ENCODE measurements around the gene ZBP1. TPM values are rescaled to one million over a fixed set of nuclear protein-coding genes. Genes with fewer than 3 reads are reported as not detected.

ZBP1 gene
- polyA plus RNA-seq, 1 experiment = not detected

- Histone ChIP-seq H3K4me3 (ENCODE audit: low read depth, low read length) (no peak overlapping the region), H3K9me3 (ENCODE audit: control insufficient read depth, insufficient read depth, low read length) (peaks cover 3% of the 10 kb centered on the region; the same call in 1 of the 2 replicates), H3K27me3 (ENCODE audit: control insufficient read depth, insufficient read depth, low read length) (peaks cover 9% of the 10 kb centered on the region), H3K27ac (ENCODE audit: low read depth, low read length) (no peak overlapping the region)
- ChIA-PET CTCF (interaction anchor here (0.8 kb wide), 1 partner anchor 10 kb away, joined by 3 read pairs; no protein-coding TSS in a partner anchor), POLR2A (no interaction called here)
- DNase-seq (ENCODE audit: low read depth, low spot score) = no peak
- TF ChIP-seq CTCF (IDR thresholded peaks at IDR 0.05; ENCODE audit: low read depth, low read length) = no peak
Measured at GRCh38 chr20:57584768-57585461, 35.3 kb downstream of the ZBP1 start.

GRCh38 chr20:57583289-57584257, 36.7 kb downstream of the ZBP1 start:
- no peak for TF ChIP-seq CTCF (IDR thresholded peaks at IDR 0.05; ENCODE audit: low read depth, low read length)
- DNase-seq (ENCODE audit: low read depth, low spot score) = no peak

GRCh38 chr20:57582432-57583288, 37.6 kb downstream of the ZBP1 start:
- peak overlapping the region; percentile 29 for H3K4me3 ChIP-seq (ENCODE audit: low read depth, low read length)

More at GRCh38 chr20:57583289-57584257, 36.7 kb downstream of the ZBP1 start:
- Histone ChIP-seq H3K27ac (ENCODE audit: low read depth, low read length) (no peak overlapping the region), H3K4me3 (ENCODE audit: low read depth, low read length) (no peak overlapping the region), H3K27me3 (ENCODE audit: control insufficient read depth, insufficient read depth, low read length) (peaks cover 9% of the 10 kb centered on the region), H3K9me3 (ENCODE audit: control insufficient read depth, insufficient read depth, low read length) (peaks cover 3% of the 10 kb centered on the region; the same call in 1 of the 2 replicates)
- POLR2A ChIA-PET = no interaction called here
- CTCF ChIA-PET = interaction anchor here (1.0 kb wide), 1 partner anchor 628 kb away, joined by 3 read pairs; no protein-coding TSS in a partner anchor

GRCh38 chr20:57582029-57582378, 38.2 kb downstream of the ZBP1 start:
- Histone ChIP-seq H3K4me3 (ENCODE audit: low read depth, low read length) (no peak overlapping the region), H3K9me3 (ENCODE audit: control insufficient read depth, insufficient read depth, low read length) (no peaks in the 10 kb centered on the region; the same call in 1 of the 2 replicates), H3K27ac (ENCODE audit: low read depth, low read length) (peak overlapping the region; percentile 21), H3K27me3 (ENCODE audit: control insufficient read depth, insufficient read depth, low read length) (peaks cover 11% of the 10 kb centered on the region)
- DNase-seq (ENCODE audit: low read depth, low spot score) = no peak
- CTCF ChIA-PET = interaction anchor here (0.6 to 1.4 kb wide), 6 partner anchors 8 to 630 kb away, joined by 3 to 4 read pairs (median 3); no protein-coding TSS in a partner anchor
- no peak for TF ChIP-seq CTCF (IDR thresholded peaks at IDR 0.05; ENCODE audit: low read depth, low read length)
- POLR2A ChIA-PET = no interaction called here

More at GRCh38 chr20:57582432-57583288, 37.6 kb downstream of the ZBP1 start:
- H3K9me3 ChIP-seq (ENCODE audit: control insufficient read depth, insufficient read depth, low read length) = peaks cover under 1% of the 10 kb centered on the region; the same call in 1 of the 2 replicates
- POLR2A ChIA-PET = no interaction called here
- peak; percentile 50 for TF ChIP-seq CTCF (IDR thresholded peaks at IDR 0.05; ENCODE audit: low read depth, low read length)
- peaks cover 9% of the 10 kb centered on the region for H3K27me3 ChIP-seq (ENCODE audit: control insufficient read depth, insufficient read depth, low read length)
- H3K27ac ChIP-seq (ENCODE audit: low read depth, low read length) = no peak overlapping the region
- peak; percentile 8 for DNase-seq (ENCODE audit: low read depth, low spot score)
- CTCF ChIA-PET = interaction anchor here (0.6 to 1.4 kb wide), 6 partner anchors 9 to 629 kb away, joined by 3 to 4 read pairs (median 3); no protein-coding TSS in a partner anchor

Measured in AG04450 (cell line).